ENCODE measurements around the gene ZNF143. TPM values are rescaled to one million over a fixed set of nuclear protein-coding genes. Genes with fewer than 3 reads are reported as not detected.

Gene ZNF143
- total and polyA plus RNA-seq, 2 of the 13 experiments (the other 11 are each of a cell fraction or from before 2014, with no cell fraction given): 22.4 to 35.6 TPM

GRCh38 chr11:9493492-9493891, 32.7 kb downstream of the ZNF143 start:
- H3K4me2 ChIP-seq (ENCODE audit: low read depth, low read length): no peak overlapping the region

GRCh38 chr11:9494316-9494715, 33.5 kb downstream of the ZNF143 start:
- intact Hi-C loops (cut with micrococcal nuclease; ENCODE audit: unreplicated experiment) (no loop called here), in situ Hi-C loops (cut with HindIII; ENCODE audit: extremely low pct_ligation_motif_present, low pct_unique_long_range_greater_than_20kb) (loop anchor here (25.0 kb wide), 1 partner anchor 332 kb away; no protein-coding TSS in a partner anchor)
- FAIRE-seq: no peak
- Histone ChIP-seq H3K4me2 (ENCODE audit: low read depth, low read length) (no peak overlapping the region), H2AFZ (ENCODE audit: low read length) (no peak overlapping the region), H3K4me1 (ENCODE audit: insufficient read depth, low read length) (peaks cover 14% of the 10 kb centered on the region), H3K4me3 (replicated peaks in 1 of 3; ENCODE audit: insufficient read depth in 1 of 3, low read depth in 2 of 3, low read length in 3 of 3) (no peak overlapping the region), H3K9me3 (ENCODE audit: low read length) (no peaks in the 10 kb centered on the region), H3K36me3 (replicated peaks in 1 of 2; ENCODE audit: control insufficient read depth in 1 of 2, insufficient read depth in 2 of 2, low read length in 2 of 2) (peaks cover 10 to 38% of the 10 kb centered on the region in 2 experiments; a peak in 4 of 5 replicates), H3K79me2 (ENCODE audit: insufficient read depth, low read length) (no peaks in the 10 kb centered on the region), H3K9ac (ENCODE audit: insufficient read depth, low read depth, low read length) (no peak overlapping the region), H3K27me3 (ENCODE audit: control insufficient read depth in 1 of 2, insufficient read depth in 2 of 2, low read length in 2 of 2) (no peaks in the 10 kb centered on the region), H3K27ac (ENCODE audit: extremely low read length, insufficient read depth, low read length) (no peak overlapping the region), H4K20me1 (ENCODE audit: insufficient read depth, low read length) (no peaks in the 10 kb centered on the region)
- no TSS peak for BruUV-seq (replicated peaks)
- DNase-seq (ENCODE audit: low spot score): no peak
- CTCF ChIA-PET (ENCODE audit: low intra/inter-chr PET ratio, low total read pairs): no interaction called here
- no peak for ATAC-seq
- WGBS (ENCODE audit: low lambda C conversion rate): 95% methylated on average over 3 of the region's 3 CpGs
- POLR2A ChIA-PET: no interaction called here
- TF ChIP-seq KDM3A (CRISPR knock-in tag; IDR thresholded peaks at IDR 0.05; ENCODE audit: low read depth) (no peak), DNMT3B (CRISPR knock-in tag; conservative IDR thresholded peaks at IDR 0.05) (no peak), GLI4 (CRISPR knock-in tag; IDR thresholded peaks at IDR 0.05; ENCODE audit: borderline replicate concordance) (no peak), ZNF704 (CRISPR knock-in tag; IDR thresholded peaks at IDR 0.05; ENCODE audit: borderline replicate concordance) (no peak), KDM2A (CRISPR knock-in tag; IDR thresholded peaks at IDR 0.05; ENCODE audit: borderline replicate concordance, low read depth) (no peak)

More at GRCh38 chr11:9493492-9493891, 32.7 kb downstream of the ZNF143 start:
- Histone ChIP-seq H2AFZ (ENCODE audit: low read length) (no peak overlapping the region), H3K4me1 (ENCODE audit: insufficient read depth, low read length) (peaks cover 6% of the 10 kb centered on the region), H3K27me3 (ENCODE audit: control insufficient read depth in 1 of 2, insufficient read depth in 2 of 2, low read length in 2 of 2) (no peaks in the 10 kb centered on the region), H3K9me3 (ENCODE audit: low read length) (no peaks in the 10 kb centered on the region), H3K4me3 (replicated peaks in 1 of 3; ENCODE audit: insufficient read depth in 1 of 3, low read depth in 2 of 3, low read length in 3 of 3) (no peak overlapping the region), H3K36me3 (replicated peaks in 1 of 2; ENCODE audit: control insufficient read depth in 1 of 2, insufficient read depth in 2 of 2, low read length in 2 of 2) (peaks cover 10 to 42% of the 10 kb centered on the region in 2 experiments; a peak in 4 of 5 replicates), H4K20me1 (ENCODE audit: insufficient read depth, low read length) (no peaks in the 10 kb centered on the region), H3K79me2 (ENCODE audit: insufficient read depth, low read length) (no peaks in the 10 kb centered on the region), H3K9ac (ENCODE audit: insufficient read depth, low read depth, low read length) (no peak overlapping the region), H3K27ac (ENCODE audit: extremely low read length, insufficient read depth, low read length) (no peak overlapping the region)
- DNase-seq (ENCODE audit: low spot score) (no peak), ATAC-seq (no peak), FAIRE-seq (no peak)
- TF ChIP-seq MTF1 (CRISPR knock-in tag; IDR thresholded peaks at IDR 0.05): no peak
- TF ChIP-seq NR2F1 (CRISPR knock-in tag; IDR thresholded peaks at IDR 0.05): no peak
- no peak for TF ChIP-seq CREM (IDR thresholded peaks at IDR 0.05)
- no peak for TF ChIP-seq CREM (CRISPR knock-in tag; IDR thresholded peaks at IDR 0.05)
- no peak for TF ChIP-seq NFYB (CRISPR knock-in tag; IDR thresholded peaks at IDR 0.05)
- TF ChIP-seq MIXL1 (CRISPR knock-in tag; IDR thresholded peaks at IDR 0.05): no peak
- no peak for TF ChIP-seq EZH2 (conservative IDR thresholded peaks at IDR 0.05; ENCODE audit: low read depth, low read length)
- TF ChIP-seq TSC22D2 (CRISPR knock-in tag; IDR thresholded peaks at IDR 0.05; ENCODE audit: borderline replicate concordance): no peak
- TF ChIP-seq THAP8 (CRISPR knock-in tag; IDR thresholded peaks at IDR 0.05; ENCODE audit: borderline replicate concordance): no peak
- TF ChIP-seq ETV6 (CRISPR knock-in tag; conservative IDR thresholded peaks at IDR 0.05): no peak
- no peak for TF ChIP-seq MLLT10 (CRISPR knock-in tag; IDR thresholded peaks at IDR 0.05)
- TF ChIP-seq ZNF234 (CRISPR knock-in tag; conservative IDR thresholded peaks at IDR 0.05): no peak
- WGBS (ENCODE audit: low lambda C conversion rate): 78% methylated on average over 1 of the region's 1 CpG
- POLR2A ChIA-PET: no interaction called here
- CTCF ChIA-PET (ENCODE audit: low intra/inter-chr PET ratio, low total read pairs): no interaction called here
- no TSS peak for BruUV-seq (replicated peaks)
- in situ Hi-C loops (cut with HindIII; ENCODE audit: extremely low pct_ligation_motif_present, low pct_unique_long_range_greater_than_20kb) (loop anchor here (25.0 kb wide), 1 partner anchor 331 kb away; no protein-coding TSS in a partner anchor), intact Hi-C loops (cut with micrococcal nuclease; ENCODE audit: unreplicated experiment) (no loop called here)
